NCI-H2196 treated with DMSO at 0.1 percent for 48 hours (cell line): ENCODE measurements around the gene PCDHA8.
"Not testable (repeated sequence)": the region's sequence is repeated elsewhere in the genome, so short reads cannot be mapped to it uniquely, and the experiment has no call there.

Source experiments
- DNase-seq: peaks from one replicate; lab custom pipeline; 2025; ENCODE audit not compliant: unreplicated experiment; lab: John Stamatoyannopoulos, UW

PCDHA8 gene

GRCh38 chr5:140828362-140828737, 12.6 kb upstream of the PCDHA8 start:
- DNase-seq = no peak

- DNase-seq = not testable (repeated sequence)
Measured at GRCh38 chr5:140829511-140830501, 11.2 kb upstream of the PCDHA8 start.

- no peak for DNase-seq
Measured at GRCh38 chr5:140833993-140834392, 7.0 kb upstream of the PCDHA8 start, which contains the start of gene PCDHA7. Gene PCDHA7, plus strand, starts transcription at chr5:140834269. Its CDS starts 115 bp downstream, at chr5:140834384.

- not testable (repeated sequence) for DNase-seq
Measured at GRCh38 chr5:140834439-140835008, 6.5 kb upstream of the PCDHA8 start.

- DNase-seq = no peak
Measured at GRCh38 chr5:140835622-140836510, 5.1 kb upstream of the PCDHA8 start.

- DNase-seq = no peak
Measured at GRCh38 chr5:140842798-140843733, 2.1 kb downstream of the PCDHA8 start.

GRCh38 chr5:140848139-140849102, 7.4 kb downstream of the PCDHA8 start, which contains the start of gene PCDHA9:
Gene PCDHA9, plus strand, starts transcription at chr5:140848382. Its CDS starts 114 bp downstream, at chr5:140848496.
- not testable (repeated sequence) for DNase-seq

- DNase-seq = not testable (repeated sequence)
Measured at GRCh38 chr5:140849831-140850634, 9.0 kb downstream of the PCDHA8 start.

GRCh38 chr5:140855772-140856674, 15.0 kb downstream of the PCDHA8 start, which contains the start of gene PCDHA10:
Gene PCDHA10, plus strand, starts transcription at chr5:140855897. Its CDS starts 152 bp downstream, at chr5:140856049.
- DNase-seq = no peak

- no peak for DNase-seq
Measured at GRCh38 chr5:140857177-140857986, 16.4 kb downstream of the PCDHA8 start.

- DNase-seq = no peak
Measured at GRCh38 chr5:140857987-140858240, 16.9 kb downstream of the PCDHA8 start.

GRCh38 chr5:140862441-140863295, 21.7 kb downstream of the PCDHA8 start:
- no peak for DNase-seq

GRCh38 chr5:140868721-140869554, 28.0 kb downstream of the PCDHA8 start, which contains the start of gene PCDHA11:
Gene PCDHA11, plus strand, starts transcription at chr5:140868957. Its CDS starts 147 bp downstream, at chr5:140869104.
- no peak for DNase-seq

GRCh38 chr5:140869555-140869886, 28.5 kb downstream of the PCDHA8 start:
- no peak for DNase-seq
